ENCODE data around the gene GNAZ. TPM values are rescaled to one million over a fixed set of nuclear protein-coding genes. Genes with fewer than 3 reads are reported as not detected.
A peak's percentile ranks its signal among the peaks of the same experiment; 100 is the strongest.

GNAZ gene
- total RNA-seq, 1 experiment from 2014 or later: 11.1 TPM

- no peak overlapping the region for H3K27ac ChIP-seq (ENCODE audit: low read depth, low read length)
- TF ChIP-seq JUND (IDR thresholded peaks at IDR 0.05) (no peak), RAD21 (IDR thresholded peaks at IDR 0.05; ENCODE audit: low read depth) (no peak), CBX3 (IDR thresholded peaks at IDR 0.05; ENCODE audit: low read depth) (no peak), SP1 (IDR thresholded peaks at IDR 0.05; ENCODE audit: low read depth) (no peak), MAX (IDR thresholded peaks at IDR 0.05) (no peak), ZNF274 (IDR thresholded peaks at IDR 0.05; ENCODE audit: low read depth, low read length) (no peak)
- CTCF ChIA-PET: interaction anchor here (1.6 to 2.3 kb wide), 3 partner anchors 11 to 230 kb away, joined by 6 to 13 read pairs (median 8); partner anchors contain the start of gene RAB36
- no peak overlapping the region for H2AFZ ChIP-seq (ENCODE audit: low read depth, low read length, poor library complexity, severe bottlenecking)
- H3K9ac ChIP-seq (ENCODE audit: low read length): no peak overlapping the region
- BruUV-seq (replicated peaks): no TSS peak
- H3K9me3 ChIP-seq (ENCODE audit: control insufficient read depth in 1 of 2, insufficient read depth in 1 of 2, low read depth in 1 of 2, low read length in 2 of 2): no peaks in the 10 kb centered on the region
- H3K4me2 ChIP-seq (ENCODE audit: low read length): no peak overlapping the region
- H4K20me1 ChIP-seq (ENCODE audit: insufficient read depth): no peaks in the 10 kb centered on the region
- no peaks in the 10 kb centered on the region for H3K36me3 ChIP-seq (ENCODE audit: control insufficient read depth in 1 of 2, insufficient read depth in 2 of 2, low read length in 2 of 2)
- RAD21 ChIA-PET (ENCODE audit: low non-redundant PET in 1 of 2, low total read pairs in 2 of 2, uncharacterized antibody in 2 of 2, unreplicated experiment in 2 of 2): no interaction called here
- H3K4me1 ChIP-seq (ENCODE audit: control insufficient read depth in 1 of 2, insufficient read depth in 2 of 2, low read length in 2 of 2): peaks cover 4 to 13% of the 10 kb centered on the region in 2 experiments; a peak in 3 of 4 replicates
- H3K79me2 ChIP-seq (ENCODE audit: insufficient read depth, low read length): no peaks in the 10 kb centered on the region
- POLR2A ChIA-PET: interaction anchor here (1.2 kb wide), 1 partner anchor 11 kb away, joined by 4 read pairs; the partner anchor contains the start of gene RAB36
- no peak overlapping the region for H3K4me3 ChIP-seq (replicated peaks in 1 of 2; ENCODE audit: low read depth in 1 of 2, low read length in 2 of 2)
- ATAC-seq: no peak
- no peak for DNase-seq (ENCODE audit: low read depth, low spot score)
- intact Hi-C loops (cut with micrococcal nuclease): no loop called here
- no peaks in the 10 kb centered on the region for H3K27me3 ChIP-seq (ENCODE audit: insufficient read depth, low read length)
- no peaks in the 10 kb centered on the region for H3K9me2 ChIP-seq (ENCODE audit: insufficient read depth)
These were observed 85.5 kb downstream of the GNAZ start for GRCh38 chr22:23155831-23156230.

- Histone ChIP-seq H3K4me2 (ENCODE audit: low read length) (no peak overlapping the region), H3K9me3 (ENCODE audit: control insufficient read depth in 1 of 2, insufficient read depth in 1 of 2, low read depth in 1 of 2, low read length in 2 of 2) (no peaks in the 10 kb centered on the region), H3K9me2 (ENCODE audit: insufficient read depth) (no peaks in the 10 kb centered on the region), H3K4me3 (replicated peaks in 1 of 2; ENCODE audit: low read depth in 1 of 2, low read length in 2 of 2) (no peak overlapping the region), H3K79me2 (ENCODE audit: insufficient read depth, low read length) (no peaks in the 10 kb centered on the region), H4K20me1 (ENCODE audit: insufficient read depth) (no peaks in the 10 kb centered on the region), H3K4me1 (ENCODE audit: control insufficient read depth in 1 of 2, insufficient read depth in 2 of 2, low read length in 2 of 2) (peaks cover 4 to 11% of the 10 kb centered on the region in 2 experiments; a peak in 3 of 4 replicates), H3K9ac (ENCODE audit: low read length) (no peak overlapping the region), H2AFZ (ENCODE audit: low read depth, low read length, poor library complexity, severe bottlenecking) (no peak overlapping the region), H3K36me3 (ENCODE audit: control insufficient read depth in 1 of 2, insufficient read depth in 2 of 2, low read length in 2 of 2) (no peaks in the 10 kb centered on the region), H3K27me3 (ENCODE audit: insufficient read depth, low read length) (no peaks in the 10 kb centered on the region), H3K27ac (ENCODE audit: low read depth, low read length) (no peak overlapping the region)
- CTCF ChIA-PET: interaction anchor here (1.1 to 2.3 kb wide), 4 partner anchors 11 to 230 kb away, joined by 5 to 13 read pairs (median 7); partner anchors contain the start of gene RAB36
- no TSS peak for BruUV-seq (replicated peaks)
- RAD21 ChIA-PET (ENCODE audit: low non-redundant PET in 1 of 2, low total read pairs in 2 of 2, uncharacterized antibody in 2 of 2, unreplicated experiment in 2 of 2): no interaction called here
- POLR2A ChIA-PET: interaction anchor here (1.2 kb wide), 1 partner anchor 11 kb away, joined by 4 read pairs; the partner anchor contains the start of gene RAB36
- TF ChIP-seq EGR1 (IDR thresholded peaks at IDR 0.05; ENCODE audit: low read depth) (no peak), CTCF (IDR thresholded peaks at IDR 0.05 in 2 of 3, conservative IDR thresholded peaks at IDR 0.05 in 1 of 3; ENCODE audit: borderline replicate concordance in 1 of 3, insufficient read depth in 1 of 3, low read depth in 2 of 3, low read length in 2 of 3) (0 out of 6 replicates have a peak, but pooled peaks of 1 of the 3 experiments have one; percentile 10)
- DNase-seq (ENCODE audit: low read depth, low spot score) (no peak), ATAC-seq (peak; percentile 48)
- intact Hi-C loops (cut with micrococcal nuclease): no loop called here
These were observed 86.0 kb downstream of the GNAZ start for GRCh38 chr22:23156286-23156685.

All from HCT116 (cell line).